Erythroblast (primary cell): ENCODE results near the gene MEPE.

Experiments used
- GATA1 ChIP-seq: IDR thresholded peaks from 2 replicates; pipeline ENCODE4 v1.6.1; 2011; ENCODE audit warnings: low read depth, mild to moderate bottlenecking, control low read depth, low read length, moderate library complexity
- POLR2A ChIP-seq: IDR thresholded peaks from 2 replicates; pipeline ENCODE4 v1.6.1; 2011; ENCODE audit warnings: mild to moderate bottlenecking, low read length

DNA sequence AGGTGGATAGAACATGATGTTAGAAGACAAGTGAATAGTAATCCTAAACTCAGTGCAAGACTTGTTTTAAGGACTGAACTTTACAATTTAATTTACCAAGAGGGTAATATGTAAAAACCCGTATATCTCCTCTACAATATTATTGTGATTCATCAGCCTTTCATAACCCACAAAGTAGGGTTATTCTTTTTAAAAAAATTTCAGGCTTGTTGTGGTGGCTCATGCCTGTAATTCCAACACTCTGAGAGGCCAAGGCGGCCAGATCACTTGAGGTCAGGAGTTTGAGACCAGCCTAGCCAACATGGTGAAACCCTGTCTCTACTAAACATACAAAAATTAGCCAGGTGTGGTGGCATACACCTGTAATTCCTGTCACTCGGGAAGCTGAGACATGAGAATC lies 26.2 kb upstream of the MEPE start:
- TF ChIP-seq POLR2A (no peak), GATA1 (no peak)
